ENCODE results near the gene OTUD6A. TPM values are rescaled to one million over a fixed set of nuclear protein-coding genes. Genes with fewer than 3 reads are reported as not detected.

Gene OTUD6A
- total and polyA plus RNA-seq, 9 of the 15 experiments (the other 6 are each of a cell fraction or from before 2014, with no cell fraction given) = not detected

- BruUV-seq (replicated peaks) = no TSS peak
- FAIRE-seq = no peak
Measured at GRCh38 chrX:70013466-70014381, 48.5 kb upstream of the OTUD6A start.

More at GRCh38 chrX:70013466-70014381, 48.5 kb upstream of the OTUD6A start:
- TF ChIP-seq ZFP91 (CRISPR knock-in tag; IDR thresholded peaks at IDR 0.05) (no peak), DNMT1 (IDR thresholded peaks at IDR 0.05) (no peak), SMARCB1 (IDR thresholded peaks at IDR 0.05; ENCODE audit: insufficient read length, low read depth) (no peak), MCM2 (IDR thresholded peaks at IDR 0.05; ENCODE audit: low read depth) (no peak)
- H3K9ac ChIP-seq (ENCODE audit: insufficient read depth in 1 of 2, low read depth in 2 of 2, low read length in 2 of 2) = no peak overlapping the region
- ChIA-PET POLR2A (interaction anchor here (0.6 kb wide), 1 partner anchor 19 kb away, joined by 3 read pairs; no protein-coding TSS in a partner anchor), CTCF (ENCODE audit: low intra/inter-chr PET ratio) (no interaction called here)
- H3K27ac ChIP-seq (ENCODE audit: extremely low read depth, low read depth, low read length) = no peak overlapping the region
- no peaks in the 10 kb centered on the region for H4K20me1 ChIP-seq (replicated peaks; ENCODE audit: control insufficient read depth, insufficient read depth, low read length)
- no peaks in the 10 kb centered on the region for H3K27me3 ChIP-seq (ENCODE audit: control insufficient read depth in 2 of 2, insufficient read depth in 2 of 2, low read length in 2 of 2)
- 0% methylated on average over 4 of the region's 5 CpGs for WGBS (ENCODE audit: insufficient coverage, low coverage, missing lambda C conversion rate)
- H3K9me1 ChIP-seq (ENCODE audit: control insufficient read depth, insufficient read depth, low read length) = no peaks in the 10 kb centered on the region
- no peak overlapping the region for H3K4me2 ChIP-seq (ENCODE audit: insufficient read depth, low read length)
- no peak overlapping the region for H3K4me3 ChIP-seq
- H3K9me3 ChIP-seq (replicated peaks; ENCODE audit: control insufficient read depth, insufficient read depth, low read depth, low read length) = no peaks in the 10 kb centered on the region
- no peaks in the 10 kb centered on the region for H3K4me1 ChIP-seq (replicated peaks in 1 of 2; ENCODE audit: control insufficient read depth in 2 of 2, insufficient read depth in 2 of 2, low read length in 2 of 2)
- no peaks in the 10 kb centered on the region for H3K36me3 ChIP-seq (ENCODE audit: control insufficient read depth, insufficient read depth, low read length)
- no peaks in the 10 kb centered on the region for H3K79me2 ChIP-seq (ENCODE audit: control insufficient read depth, insufficient read depth, low read length)
- no peak for ATAC-seq
- no peak for DNase-seq (ENCODE audit: extremely low read depth in 1 of 4, low spot score in 3 of 4)
- intact Hi-C loops (cut with micrococcal nuclease) = no loop called here
- in situ Hi-C loops (cut with MboI) = no loop called here
- H2AFZ ChIP-seq (ENCODE audit: low read depth, low read length) = no peak overlapping the region
